Stimulated activated CD8-positive, alpha-beta memory T cell treated with anti-CD3 and anti-CD28 coated beads, Interleukin-7, amount 100 ng/mL, for 1 hour (primary cell): Measurements from ENCODE around the gene PARVG.
A peak's percentile ranks its signal among the peaks of the same experiment; 100 is the strongest.

Experiments used
- DNase-seq, 2 donors: peaks; one replicate each; pipeline ENCODE4 v3.0.0-alpha.2; 2020; ENCODE audit warnings: low read depth in 2 of 2

PARVG gene, protein sequence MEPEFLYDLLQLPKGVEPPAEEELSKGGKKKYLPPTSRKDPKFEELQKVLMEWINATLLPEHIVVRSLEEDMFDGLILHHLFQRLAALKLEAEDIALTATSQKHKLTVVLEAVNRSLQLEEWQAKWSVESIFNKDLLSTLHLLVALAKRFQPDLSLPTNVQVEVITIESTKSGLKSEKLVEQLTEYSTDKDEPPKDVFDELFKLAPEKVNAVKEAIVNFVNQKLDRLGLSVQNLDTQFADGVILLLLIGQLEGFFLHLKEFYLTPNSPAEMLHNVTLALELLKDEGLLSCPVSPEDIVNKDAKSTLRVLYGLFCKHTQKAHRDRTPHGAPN

DNA sequence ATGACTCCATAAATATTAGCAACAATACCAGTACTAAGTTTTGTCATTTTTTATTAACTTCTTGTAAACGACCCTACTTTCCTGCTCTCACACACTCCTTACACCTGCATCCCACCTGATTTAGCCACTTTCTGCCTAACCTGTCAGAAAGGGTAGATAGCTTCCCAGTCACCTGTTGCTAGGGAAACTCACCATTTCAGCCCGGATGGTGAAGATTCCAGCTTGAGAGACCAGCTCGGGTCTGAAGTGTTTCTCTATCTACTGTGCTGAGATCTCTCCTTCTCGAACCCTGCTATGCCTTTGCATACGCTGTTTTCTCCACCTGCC, at the start of gene PARVG:
PARVG (plus strand) TSS at position 220 of the 327 bp plus-strand sequence. CDS start 2,405 bp downstream, outside the sequence.
- DNase-seq = peak in 1 of 2 donors; percentile 9

DNA sequence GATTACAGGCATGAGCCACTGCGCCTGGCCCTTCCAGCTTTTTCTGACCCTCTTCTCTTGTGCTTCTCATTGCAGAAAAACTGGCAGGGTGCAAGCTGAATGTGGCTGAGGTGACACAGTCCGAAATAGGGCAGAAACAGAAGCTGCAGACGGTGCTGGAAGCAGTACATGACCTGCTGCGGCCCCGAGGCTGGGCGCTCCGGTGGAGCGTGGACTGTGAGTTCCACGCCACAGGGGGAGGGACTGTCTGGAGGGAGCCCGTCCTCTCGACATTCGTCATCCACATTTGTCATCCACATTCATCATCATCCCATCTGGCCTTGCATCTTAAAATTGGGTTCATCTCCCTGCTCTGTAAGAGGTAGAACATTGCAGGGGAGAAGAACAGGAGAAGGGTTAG, 49.3 kb upstream of the PARVG start:
- DNase-seq = no peak

DNA sequence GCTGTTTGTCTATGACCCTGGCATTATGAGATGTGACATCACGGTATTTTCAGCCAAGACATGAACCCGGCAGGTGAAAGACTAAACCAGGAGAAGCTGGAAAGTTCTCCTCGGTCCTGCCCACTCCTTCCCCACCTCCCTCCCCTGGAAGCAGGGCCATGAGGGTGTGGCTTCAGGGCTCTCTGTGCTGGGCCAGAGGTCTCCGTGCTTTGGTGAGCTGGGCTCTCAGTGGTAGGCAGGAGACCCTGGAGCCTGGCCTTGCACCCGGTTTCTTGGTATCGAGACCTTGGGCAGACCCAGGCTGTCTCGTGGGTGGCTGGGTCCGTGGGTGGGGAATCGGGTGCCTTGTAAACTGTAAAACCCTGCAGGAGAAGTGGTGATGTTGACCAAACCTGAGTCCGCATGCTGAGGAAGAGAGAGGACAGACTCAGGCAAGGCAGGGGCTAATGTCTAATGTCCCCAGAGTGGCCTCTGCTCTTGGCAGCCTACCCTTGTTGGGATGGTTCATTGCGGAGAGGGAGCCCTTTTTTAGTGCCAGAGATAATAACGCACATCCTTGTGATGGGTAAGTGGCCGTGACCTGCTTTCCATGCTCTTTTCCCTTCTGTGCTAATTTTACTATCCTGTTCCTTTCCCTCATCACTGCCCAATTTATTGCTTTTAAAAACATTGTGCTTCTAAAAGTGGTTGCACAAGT, 48.6 kb upstream of the PARVG start:
- no peak for DNase-seq

DNA sequence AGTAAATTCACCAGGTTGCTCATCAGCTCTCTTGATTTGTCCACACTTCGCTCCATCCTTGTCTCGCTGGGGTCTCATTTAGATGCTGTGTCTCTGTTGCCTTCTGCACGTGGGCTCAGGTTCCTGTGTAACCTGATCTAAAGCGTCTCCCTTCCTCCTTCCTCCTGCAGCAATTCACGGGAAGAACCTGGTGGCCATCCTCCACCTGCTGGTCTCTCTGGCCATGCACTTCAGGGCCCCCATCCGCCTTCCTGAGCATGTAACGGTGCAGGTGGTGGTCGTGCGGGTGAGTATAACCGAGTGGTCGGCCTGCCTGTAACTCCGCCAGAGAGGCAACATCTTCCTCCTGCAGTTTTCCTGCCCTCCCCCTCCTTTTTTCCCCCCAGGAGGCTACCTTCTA, 48.0 kb upstream of the PARVG start:
- DNase-seq = no peak

DNA sequence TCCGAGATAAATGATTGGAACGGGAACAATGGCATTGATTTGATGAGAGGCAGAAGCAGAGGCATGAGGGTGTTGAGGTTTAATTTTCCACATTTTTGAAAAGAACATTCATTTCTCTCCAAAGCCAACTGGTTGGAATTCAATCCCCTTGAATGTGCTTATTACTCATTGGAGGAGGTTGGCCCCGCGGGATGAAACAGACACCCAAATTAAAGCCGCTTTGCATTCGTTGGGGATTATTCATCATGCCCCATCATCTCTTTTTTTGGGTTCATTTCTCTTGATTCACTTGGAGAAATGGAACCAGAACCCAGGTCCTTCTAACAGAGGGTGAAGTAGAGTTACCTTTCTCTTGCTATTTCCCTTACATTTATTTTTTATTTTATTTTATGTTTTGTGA, 47.6 kb upstream of the PARVG start:
- DNase-seq = no peak

DNA sequence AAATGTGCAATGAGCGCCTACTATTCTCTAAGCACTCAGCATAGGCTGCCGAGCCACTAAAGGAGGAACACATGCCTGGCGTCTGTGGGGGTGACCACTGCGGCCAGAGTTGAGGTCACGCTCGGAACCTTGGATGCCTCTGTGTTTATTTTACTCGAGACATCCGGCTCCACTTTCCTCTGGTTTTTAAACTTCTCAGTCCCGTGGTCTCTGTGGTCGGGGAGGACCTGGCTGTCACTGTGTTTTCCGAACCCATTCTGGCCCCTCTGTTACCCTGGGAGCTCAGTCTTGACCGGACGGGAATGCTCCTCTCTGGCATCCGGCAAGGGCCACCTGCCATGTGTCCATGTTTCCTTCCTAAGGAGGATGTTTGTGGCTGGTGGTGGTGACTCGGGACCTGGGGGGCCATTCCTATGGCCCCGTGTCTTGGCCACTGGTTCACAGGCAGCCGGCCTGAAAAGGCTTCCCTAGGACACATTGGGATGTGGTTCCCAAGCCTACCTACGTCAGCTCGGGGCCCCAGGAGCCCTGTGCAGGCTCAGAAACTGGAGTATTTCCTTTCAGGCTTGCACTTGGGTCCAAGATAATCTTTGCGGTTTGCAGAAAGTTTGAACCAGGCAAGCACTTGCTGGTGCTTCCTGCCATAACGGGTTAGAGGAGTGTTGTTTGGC, 46.7 kb upstream of the PARVG start:
- no peak for DNase-seq

DNA sequence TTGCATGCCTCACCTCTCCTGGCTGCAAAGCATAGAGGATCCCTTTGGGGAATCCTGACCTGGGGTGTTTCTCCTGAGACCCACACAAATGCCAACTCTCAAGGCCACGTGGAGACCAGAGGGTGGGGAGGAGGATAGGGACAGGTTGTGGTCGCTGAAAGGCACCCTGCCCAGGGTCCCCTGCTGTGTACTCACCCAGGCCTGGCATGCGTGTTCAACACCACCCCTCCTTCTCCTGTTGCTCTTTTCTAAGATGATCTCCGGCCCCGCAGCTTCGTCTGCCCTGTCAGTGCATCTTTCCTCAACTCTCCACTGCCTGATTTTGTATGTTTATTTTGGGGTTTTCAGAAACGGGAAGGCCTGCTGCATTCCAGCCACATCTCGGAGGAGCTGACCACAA, 44.6 kb upstream of the PARVG start:
- no peak for DNase-seq

DNA sequence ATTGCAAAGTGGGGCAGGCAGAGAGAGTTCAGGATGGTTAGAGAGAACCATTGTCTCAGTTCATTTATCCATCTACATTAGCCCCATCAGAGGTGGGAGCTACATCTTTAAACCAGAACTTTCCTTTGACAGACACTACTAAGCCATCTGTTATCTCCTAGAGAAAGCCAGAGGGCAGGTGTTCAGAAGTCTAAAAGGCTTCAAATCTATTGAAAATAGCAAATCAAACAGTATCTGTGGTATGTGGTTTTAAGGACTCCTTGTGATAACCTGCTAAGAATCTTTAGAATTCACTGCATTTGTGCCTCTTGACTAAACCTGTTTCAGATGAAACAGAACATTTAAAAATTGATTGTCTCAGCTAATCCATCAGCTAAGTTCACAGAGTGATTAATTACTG, 43.9 kb upstream of the PARVG start:
- DNase-seq = no peak

DNA sequence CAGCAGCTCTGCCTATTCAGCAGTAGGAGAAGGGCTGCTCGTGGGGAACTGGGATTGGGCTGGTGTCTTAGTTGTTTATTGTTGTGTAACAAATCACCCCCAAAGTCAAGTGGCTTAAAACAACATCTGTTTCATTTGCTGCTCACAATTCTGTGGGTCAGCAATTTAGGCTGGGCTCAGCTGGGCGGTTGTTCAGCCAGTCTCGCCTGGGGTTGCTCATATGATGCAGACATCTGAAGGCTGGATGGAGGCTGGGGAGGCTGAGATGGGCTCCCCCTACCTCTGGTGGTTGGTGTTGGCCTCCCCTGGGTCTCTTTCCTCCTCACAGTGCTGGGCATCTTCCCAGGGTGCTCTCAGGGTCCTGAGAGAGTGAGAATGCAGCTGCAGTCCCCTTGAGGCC, 43.3 kb upstream of the PARVG start:
- no peak for DNase-seq

DNA sequence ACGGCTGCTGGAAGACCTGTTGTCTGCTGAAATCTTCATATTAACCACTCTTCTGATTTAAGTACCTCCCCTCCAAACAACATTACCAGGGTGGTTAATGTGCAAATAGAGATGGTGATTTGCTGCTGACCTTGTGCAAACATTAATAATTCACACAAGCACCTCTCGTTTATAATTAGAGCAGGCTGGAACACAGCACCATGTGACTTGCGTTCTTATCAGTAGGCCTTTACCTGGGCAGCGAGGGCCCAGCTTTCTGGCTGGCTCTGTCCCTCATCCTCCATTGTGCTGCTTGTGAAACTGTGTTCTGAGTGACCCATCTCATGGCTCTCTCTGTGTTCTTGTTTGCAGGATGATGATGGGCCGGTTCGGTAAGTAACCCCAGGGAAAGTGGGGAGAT, 41.0 kb upstream of the PARVG start:
- DNase-seq = no peak

DNA sequence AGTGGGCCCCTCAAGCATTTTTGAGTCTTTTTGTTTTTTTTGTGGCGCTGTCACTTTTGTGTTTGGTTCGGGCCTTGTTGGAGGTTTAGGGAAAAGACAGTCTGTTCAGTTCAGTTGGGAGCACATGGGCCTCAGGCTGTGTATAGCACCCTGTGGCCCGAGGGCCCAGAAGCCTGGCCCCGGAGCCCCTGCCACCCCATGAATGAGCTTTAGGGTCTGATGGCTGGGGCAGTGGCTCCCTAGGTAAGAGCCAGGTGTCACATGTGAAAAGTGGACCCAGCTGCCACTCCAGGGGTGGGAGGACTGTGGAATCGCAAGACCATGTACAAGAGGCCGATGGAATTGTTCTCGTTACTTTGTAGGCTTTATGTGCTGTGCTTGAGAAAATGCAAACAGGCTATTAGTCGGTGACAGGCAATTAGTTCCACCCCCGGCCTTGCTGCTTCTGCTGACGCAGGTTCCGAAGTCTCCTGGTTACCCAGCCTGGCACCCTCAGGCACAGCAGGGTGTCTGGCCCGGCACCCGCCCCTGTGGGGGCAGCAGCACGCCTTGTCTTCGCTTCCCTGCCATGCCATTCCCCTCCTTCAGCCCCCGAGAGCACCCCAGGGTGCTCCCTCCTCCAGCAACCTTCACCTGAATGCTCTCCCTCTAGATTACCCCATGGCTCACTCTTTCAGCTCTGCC, 38.2 kb upstream of the PARVG start:
- DNase-seq = no peak

DNA sequence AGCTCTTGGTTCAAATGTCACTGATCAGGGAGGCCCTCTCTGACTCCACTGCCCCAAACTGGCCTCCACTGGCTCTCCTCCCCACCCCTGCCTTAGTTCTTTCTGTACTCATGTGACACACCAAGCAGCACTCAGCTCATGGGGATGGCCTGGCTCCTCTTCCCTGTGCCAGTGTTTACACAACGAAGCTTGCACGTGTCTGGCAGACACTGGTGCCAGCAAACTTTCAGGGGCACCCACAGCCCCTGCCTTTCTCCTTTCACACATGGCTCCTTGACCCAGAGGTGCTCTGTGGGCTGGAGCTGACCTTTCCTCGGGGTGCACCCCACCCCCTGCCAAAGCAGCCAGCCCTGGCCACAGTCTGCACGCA, 37.6 kb upstream of the PARVG start:
- DNase-seq = no peak

DNA sequence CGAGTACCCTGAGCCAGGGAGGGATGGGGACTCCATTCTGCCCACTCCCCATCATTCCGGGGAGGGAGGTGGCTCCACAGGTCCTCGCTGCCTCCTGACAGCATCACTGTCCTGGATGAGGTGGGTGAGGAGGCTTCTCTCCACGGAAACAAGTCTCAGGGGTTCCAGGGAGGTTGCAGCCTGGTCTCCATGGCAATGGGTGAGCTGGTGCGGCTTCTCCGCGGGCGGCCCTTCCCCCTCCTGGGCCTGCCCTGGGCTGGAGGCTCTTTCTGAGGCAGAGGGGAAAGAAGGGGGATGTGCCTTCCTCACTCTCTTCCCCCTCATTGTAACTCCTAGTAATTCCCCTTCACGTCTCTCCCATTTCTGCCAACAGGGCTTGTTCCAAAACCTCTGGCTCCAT, 37.1 kb upstream of the PARVG start:
- no peak for DNase-seq

DNA sequence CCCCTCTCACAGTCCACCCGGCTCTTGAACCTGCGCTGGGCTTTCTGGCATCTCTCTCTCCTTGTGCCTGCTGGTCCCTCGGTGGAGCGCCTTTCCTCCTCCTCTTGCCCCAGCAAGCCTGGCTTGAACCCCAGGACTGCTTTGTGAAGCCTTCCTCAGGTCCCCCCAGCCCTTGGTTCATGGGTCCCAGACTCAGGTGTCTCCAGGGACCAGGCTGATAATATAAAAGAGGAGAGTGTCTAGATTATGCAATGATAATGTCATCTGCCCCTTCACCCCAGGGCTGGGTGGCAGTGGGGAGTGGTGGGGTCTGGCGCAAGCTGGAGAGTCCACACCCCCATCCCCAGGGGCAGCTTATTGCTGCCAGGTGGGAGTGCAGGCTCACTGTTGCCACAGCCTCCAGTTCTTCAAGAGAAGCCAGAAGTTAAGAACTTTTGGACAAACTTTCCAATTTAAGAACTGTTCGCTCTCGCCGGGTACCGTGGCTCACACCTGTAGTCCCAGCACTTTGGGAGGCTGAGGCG, 36.6 kb upstream of the PARVG start:
- DNase-seq = no peak

DNA sequence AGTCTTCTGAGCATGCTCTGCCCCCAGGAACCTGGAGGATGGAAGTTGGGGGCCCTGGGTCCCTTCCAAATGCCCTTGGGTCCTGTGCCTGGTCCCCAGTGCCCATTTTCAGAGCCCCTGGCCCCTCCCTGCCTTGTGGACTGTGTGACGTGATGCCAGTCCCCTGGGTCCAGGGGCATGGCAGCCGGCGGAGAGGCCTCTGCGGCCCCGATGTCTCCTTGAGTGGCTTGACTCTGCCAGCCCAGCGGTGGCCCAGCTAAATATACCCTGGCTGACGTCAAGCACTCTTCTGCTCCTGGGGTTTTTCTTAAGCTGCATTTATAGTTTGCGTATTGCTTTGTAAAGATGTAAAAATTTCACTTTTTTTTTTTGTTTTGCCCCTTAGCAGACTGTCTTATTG, 35.2 kb upstream of the PARVG start:
- DNase-seq = no peak

DNA sequence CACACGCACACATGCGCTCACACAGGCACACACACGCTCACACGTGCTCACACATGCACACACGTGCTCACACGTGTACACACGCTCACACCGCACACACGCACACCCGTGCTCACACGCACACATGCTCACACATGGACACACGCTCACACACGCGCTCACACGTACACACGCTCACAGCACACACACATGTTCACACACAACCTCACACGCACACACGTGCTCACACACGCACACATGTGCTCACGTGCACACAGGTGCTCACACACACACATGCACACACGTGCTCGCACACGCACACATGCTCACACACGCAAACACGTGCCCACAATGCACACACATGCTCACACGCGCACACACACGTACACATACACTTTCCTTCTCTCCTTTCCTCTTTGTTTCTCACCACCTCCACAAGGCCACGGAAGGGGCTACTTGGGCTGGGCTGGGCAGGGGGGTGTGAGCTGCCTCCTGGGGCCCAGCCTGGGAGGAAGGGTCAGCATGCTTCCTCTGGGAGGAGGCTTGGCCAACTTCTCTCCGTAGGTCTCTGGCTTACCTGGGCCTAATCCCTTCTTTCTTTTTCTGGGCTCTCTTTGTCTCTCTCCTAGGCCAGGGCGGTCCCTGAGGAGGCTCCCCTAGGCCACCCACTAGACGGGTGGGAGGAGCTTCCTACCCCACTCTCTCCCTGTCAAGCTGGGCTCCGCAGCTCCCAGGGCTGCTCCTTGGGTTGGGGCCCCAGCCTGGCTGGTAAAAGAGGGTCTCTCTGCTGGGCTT, 34.5 kb upstream of the PARVG start:
- no peak for DNase-seq

DNA sequence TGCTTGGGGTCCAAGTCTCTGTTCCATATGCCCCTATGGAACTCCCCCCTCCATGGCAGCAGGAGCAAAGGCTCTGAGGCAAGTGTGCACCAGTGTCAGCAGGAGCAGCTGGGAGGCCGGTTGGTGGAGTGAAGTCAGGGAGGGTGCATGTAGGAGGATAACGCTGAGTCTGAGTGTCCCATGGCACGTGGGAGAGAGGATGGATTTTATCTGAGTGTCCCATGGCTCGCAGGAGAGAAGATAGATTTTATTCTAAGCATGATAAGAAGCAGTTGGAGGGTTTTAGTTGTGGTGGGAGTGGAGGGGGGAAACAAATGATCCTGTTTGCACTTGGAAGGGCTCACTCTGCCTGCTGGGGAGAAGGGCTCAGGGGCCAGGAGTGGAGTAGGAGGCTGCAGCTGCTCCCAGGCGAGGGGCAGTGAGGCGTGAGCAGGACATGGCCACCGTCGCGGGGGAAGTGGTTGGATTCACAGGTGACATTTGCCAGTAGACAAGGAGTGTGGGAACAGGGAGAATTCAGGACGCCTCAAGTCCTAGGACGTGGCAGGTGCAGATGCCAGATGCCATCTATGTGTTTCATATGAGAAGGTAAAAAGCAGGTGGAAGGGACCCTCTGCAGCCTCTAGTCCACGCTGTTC, 33.6 kb upstream of the PARVG start:
- no peak for DNase-seq

DNA sequence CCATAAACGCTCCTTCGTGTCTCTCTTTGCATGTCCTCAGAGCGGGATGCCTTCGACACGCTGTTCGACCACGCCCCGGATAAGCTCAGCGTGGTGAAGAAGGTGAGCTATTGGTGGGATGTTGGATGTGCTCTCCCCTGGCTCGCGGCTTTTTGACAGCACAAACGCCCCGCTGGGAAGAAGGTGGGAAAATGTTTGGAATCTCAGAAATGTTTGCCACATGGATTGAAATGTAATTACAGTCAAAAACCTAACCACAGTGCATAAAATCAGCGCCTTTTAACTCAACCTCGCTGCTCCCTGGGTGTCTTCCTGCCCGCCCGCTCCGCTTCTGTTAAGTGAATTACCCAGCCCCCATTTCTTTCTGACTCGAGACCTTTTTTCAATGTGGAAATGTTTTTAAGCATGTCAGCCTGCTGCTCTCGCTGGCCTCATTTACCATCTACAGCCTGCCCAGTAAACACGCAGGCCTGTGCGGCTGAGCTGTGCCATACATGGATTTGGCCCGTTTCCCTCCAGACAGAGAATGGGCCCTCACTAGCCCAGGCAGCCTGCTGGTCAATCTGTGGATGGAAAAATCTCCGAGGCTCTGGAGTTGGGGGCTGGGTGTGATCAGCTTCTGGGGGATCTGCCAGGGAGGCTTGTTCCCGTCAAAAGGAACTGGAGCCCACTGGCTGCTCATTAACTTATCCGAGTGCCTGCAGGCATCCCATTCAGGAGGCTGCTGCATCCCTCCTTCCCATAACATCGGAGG, 32.7 kb upstream of the PARVG start:
- no peak for DNase-seq

DNA sequence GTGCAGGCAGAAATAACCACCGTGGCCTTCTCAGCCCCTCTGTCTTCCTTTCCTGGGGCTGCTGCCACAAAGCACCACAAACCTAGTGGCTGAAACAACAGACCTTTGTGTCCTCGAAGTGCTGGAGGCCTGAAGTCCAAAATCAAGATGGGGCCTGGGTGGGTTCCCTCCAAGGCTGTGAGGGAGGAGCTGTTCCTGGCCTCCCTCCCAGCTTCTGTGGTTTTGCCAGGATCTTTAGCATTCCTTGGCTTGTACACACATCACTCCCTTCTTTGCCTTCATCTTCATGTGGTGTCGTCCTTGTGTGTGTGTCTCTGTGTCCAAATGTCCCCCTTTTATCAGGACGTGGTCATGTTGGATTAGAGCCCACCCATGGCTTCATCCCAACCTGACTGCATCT, 29.0 kb upstream of the PARVG start:
- no peak for DNase-seq

DNA sequence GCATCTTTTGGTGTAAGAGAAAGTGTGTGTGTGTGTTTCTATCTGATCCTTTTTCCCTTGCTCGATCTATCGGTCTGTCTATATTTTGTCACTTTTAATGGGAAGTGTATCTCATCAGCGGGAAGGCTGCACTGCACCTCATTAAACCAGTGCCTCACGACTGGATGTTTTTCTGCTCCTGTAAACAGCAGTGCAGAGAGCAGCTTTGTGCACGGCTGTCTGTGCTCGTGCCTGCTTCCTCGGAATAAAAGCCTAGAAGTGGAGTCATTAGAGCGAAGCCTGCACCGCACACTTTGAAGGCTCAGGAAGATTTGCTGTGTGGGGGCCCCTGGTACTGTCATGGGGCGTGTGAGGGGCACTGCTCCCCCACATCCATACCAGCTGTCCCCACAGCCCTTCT, 27.0 kb upstream of the PARVG start:
- no peak for DNase-seq
